ENCODE measurements around the gene RPUSD3.

RPUSD3 gene

DNA sequence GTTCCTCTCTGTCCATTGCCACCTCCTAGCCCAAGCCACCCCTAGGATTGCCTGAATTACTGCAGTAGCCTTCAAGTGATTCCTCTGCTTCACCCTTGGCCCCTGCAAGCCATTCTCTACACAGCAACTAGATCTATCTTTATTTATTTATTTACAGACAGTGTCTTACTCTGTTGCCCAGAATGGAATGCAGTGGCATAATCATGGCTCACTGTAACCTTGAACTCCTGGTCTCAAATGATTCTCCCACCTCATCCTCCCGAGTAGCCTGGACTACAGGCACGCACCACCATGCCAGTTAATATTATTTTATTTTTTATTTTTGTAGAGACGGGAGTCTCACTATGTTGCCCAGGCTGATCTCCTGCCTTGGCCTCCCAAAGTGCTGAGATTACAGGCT lies 44.7 kb upstream of the RPUSD3 start:
- no peak overlapping the region for H3K9ac ChIP-seq
- no peaks in the 10 kb centered on the region for H3K27me3 ChIP-seq (ENCODE audit: control insufficient read depth, insufficient read depth, low read length)
- H3K36me3 ChIP-seq (ENCODE audit: control insufficient read depth, insufficient read depth, low read length) = no peaks in the 10 kb centered on the region
- peaks cover 3% of the 10 kb centered on the region for H3K4me1 ChIP-seq
- H3K4me3 ChIP-seq (ENCODE audit: low read depth, low read length) = no peak overlapping the region
- no peak overlapping the region for H3K4me2 ChIP-seq (ENCODE audit: low read length)
- peaks cover 3% of the 10 kb centered on the region for H3K79me2 ChIP-seq
- TF ChIP-seq, protein P1, sequence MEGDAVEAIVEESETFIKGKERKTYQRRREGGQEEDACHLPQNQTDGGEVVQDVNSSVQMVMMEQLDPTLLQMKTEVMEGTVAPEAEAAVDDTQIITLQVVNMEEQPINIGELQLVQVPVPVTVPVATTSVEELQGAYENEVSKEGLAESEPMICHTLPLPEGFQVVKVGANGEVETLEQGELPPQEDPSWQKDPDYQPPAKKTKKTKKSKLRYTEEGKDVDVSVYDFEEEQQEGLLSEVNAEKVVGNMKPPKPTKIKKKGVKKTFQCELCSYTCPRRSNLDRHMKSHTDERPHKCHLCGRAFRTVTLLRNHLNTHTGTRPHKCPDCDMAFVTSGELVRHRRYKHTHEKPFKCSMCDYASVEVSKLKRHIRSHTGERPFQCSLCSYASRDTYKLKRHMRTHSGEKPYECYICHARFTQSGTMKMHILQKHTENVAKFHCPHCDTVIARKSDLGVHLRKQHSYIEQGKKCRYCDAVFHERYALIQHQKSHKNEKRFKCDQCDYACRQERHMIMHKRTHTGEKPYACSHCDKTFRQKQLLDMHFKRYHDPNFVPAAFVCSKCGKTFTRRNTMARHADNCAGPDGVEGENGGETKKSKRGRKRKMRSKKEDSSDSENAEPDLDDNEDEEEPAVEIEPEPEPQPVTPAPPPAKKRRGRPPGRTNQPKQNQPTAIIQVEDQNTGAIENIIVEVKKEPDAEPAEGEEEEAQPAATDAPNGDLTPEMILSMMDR (IDR thresholded peaks at IDR 0.05) = no peak
- H3K9me3 ChIP-seq (ENCODE audit: control insufficient read depth, low read length) = no peaks in the 10 kb centered on the region
- no peak overlapping the region for H3K27ac ChIP-seq
- no peak overlapping the region for H2AFZ ChIP-seq

DNA sequence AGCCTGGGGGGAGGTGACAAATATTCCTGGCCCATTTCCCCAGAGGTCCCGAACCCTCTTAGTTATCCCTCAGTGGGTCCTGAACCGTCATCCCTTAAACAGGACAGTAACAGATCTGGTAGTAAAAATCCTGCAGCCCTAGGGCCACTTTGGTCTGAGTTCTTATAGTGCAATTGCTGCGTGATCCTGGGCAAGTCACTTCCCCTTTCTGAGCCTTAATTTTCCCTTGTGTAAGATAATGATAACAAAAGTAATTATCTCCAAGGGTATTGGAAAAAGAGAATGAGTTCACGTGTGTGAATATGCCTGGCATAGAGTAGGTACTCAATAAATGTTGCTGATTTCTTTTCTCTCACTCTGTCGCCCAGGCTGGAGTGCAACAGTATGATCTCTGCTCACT lies 43.7 kb upstream of the RPUSD3 start:
- Histone ChIP-seq H3K79me2 (peaks cover 3% of the 10 kb centered on the region), H3K36me3 (ENCODE audit: control insufficient read depth, insufficient read depth, low read length) (no peaks in the 10 kb centered on the region), H3K27me3 (ENCODE audit: control insufficient read depth, insufficient read depth, low read length) (no peaks in the 10 kb centered on the region), H3K4me1 (peaks cover 3% of the 10 kb centered on the region), H3K4me2 (ENCODE audit: low read length) (no peak overlapping the region), H3K9ac (no peak overlapping the region), H3K27ac (no peak overlapping the region), H3K9me3 (ENCODE audit: control insufficient read depth, low read length) (no peaks in the 10 kb centered on the region), H2AFZ (no peak overlapping the region), H3K4me3 (ENCODE audit: low read depth, low read length) (no peak overlapping the region)
- TF ChIP-seq, protein P1 (IDR thresholded peaks at IDR 0.05) = no peak

DNA sequence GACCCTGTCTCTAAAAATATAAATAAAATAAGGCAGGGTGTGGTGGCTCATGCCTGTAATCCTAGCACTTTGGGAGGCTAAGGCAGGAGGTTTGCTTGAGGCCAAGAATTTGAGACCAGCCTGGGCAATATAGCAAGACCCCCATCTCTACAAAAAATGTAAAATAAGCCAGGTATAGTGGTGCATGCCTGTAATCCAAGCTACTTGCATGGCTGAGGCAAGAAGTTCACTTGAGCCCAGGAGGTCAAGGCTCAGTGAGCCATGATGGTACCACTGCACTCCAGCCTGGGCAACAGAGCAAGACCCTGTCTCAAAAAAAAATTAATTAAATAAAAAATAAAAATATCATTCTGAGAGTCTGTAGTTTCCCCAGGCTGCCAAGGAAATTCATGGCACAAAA lies 42.5 kb upstream of the RPUSD3 start:
- Histone ChIP-seq H3K9ac (no peak overlapping the region), H3K27ac (no peak overlapping the region), H3K9me3 (ENCODE audit: control insufficient read depth, low read length) (no peaks in the 10 kb centered on the region), H3K79me2 (peaks cover 3% of the 10 kb centered on the region), H3K4me3 (ENCODE audit: low read depth, low read length) (no peak overlapping the region), H3K4me1 (peaks cover 3% of the 10 kb centered on the region), H3K4me2 (ENCODE audit: low read length) (no peak overlapping the region), H3K36me3 (ENCODE audit: control insufficient read depth, insufficient read depth, low read length) (no peaks in the 10 kb centered on the region), H2AFZ (no peak overlapping the region), H3K27me3 (ENCODE audit: control insufficient read depth, insufficient read depth, low read length) (no peaks in the 10 kb centered on the region)
- TF ChIP-seq, protein P1 (IDR thresholded peaks at IDR 0.05) = no peak

DNA sequence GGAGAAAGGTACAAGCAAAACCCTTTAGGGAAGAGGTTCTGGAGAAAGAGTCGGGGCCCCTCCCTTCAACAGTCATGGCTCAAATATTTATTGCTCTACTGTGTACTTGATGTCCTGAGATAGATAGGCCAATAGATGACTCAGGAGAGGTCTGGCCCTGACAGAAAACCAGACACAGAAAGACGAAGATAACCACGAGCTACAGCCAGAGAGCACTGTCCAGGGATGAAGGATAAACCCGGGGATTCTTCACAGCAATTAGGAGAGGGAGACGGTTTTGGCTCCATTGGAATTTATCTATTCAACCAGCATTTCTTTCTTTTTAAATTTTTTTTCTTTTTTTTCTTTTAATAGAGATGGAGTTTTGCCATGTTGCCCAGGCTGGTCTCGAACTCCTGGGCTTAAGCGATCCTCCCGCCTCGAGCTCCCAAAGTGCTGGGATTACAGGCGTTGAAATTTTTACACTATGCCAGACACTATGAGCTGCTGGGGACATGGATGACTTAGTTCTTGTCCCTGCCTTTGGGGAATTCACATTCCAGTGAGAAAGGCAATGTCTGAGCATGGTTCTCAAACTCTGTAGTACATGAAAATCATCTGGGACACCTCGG lies 40.9 kb upstream of the RPUSD3 start:
- Histone ChIP-seq H3K4me1 (no peaks in the 10 kb centered on the region), H3K79me2 (no peaks in the 10 kb centered on the region), H3K36me3 (ENCODE audit: control insufficient read depth, insufficient read depth, low read length) (no peaks in the 10 kb centered on the region), H3K4me2 (ENCODE audit: low read length) (no peak overlapping the region), H3K9me3 (ENCODE audit: control insufficient read depth, low read length) (no peaks in the 10 kb centered on the region), H3K9ac (no peak overlapping the region), H3K27me3 (ENCODE audit: control insufficient read depth, insufficient read depth, low read length) (no peaks in the 10 kb centered on the region), H3K27ac (no peak overlapping the region), H3K4me3 (ENCODE audit: low read depth, low read length) (no peak overlapping the region), H2AFZ (no peak overlapping the region)
- TF ChIP-seq, protein P1 (IDR thresholded peaks at IDR 0.05) = no peak
